Upper lobe of right lung (tissue), 1 donor: ENCODE results near the gene PCDHGA1. TPM values are rescaled to one million over a fixed set of nuclear protein-coding genes. Genes with fewer than 3 reads are reported as not detected.
"Not testable (repeated sequence)": the region's sequence is repeated elsewhere in the genome, so short reads cannot be mapped to it uniquely, and the experiment has no call there.

ENCODE experiments used
- ATAC-seq: fragments of 200-7000 bp; cut with Tn5 transposase; one replicate; pipeline ENCODE4 v1.9.1; 2020; ENCODE audit warnings: mild to moderate bottlenecking, moderate library complexity
- DNase-seq: peaks from one replicate; pipeline ENCODE4 v3.0.0-alpha.2; 2020
- H3K27ac ChIP-seq: fragments of 200-600 bp; one replicate; pipeline ENCODE4 v1.8.0; 2022
- H3K27me3 ChIP-seq: fragments of 200-600 bp; one replicate; pipeline ENCODE4 v1.8.0; 2022; ENCODE audit warnings: mild to moderate bottlenecking
- H3K36me3 ChIP-seq: fragments of 200-600 bp; one replicate; pipeline ENCODE4 v1.8.0; 2022
- H3K4me1 ChIP-seq: fragments of 200-600 bp; one replicate; pipeline ENCODE4 v1.8.0; 2022
- H3K4me3 ChIP-seq: fragments of 200-600 bp; one replicate; pipeline ENCODE4 v1.8.0; 2022; ENCODE audit warnings: mild to moderate bottlenecking
- H3K9me3 ChIP-seq: fragments of 200-600 bp; one replicate; pipeline ENCODE4 v1.8.0; 2022
- intact Hi-C: fragments of 100-400 bp; cut with DNase I; formaldehyde crosslinking; loops from one replicate; pipeline ENCODE4 v1.11.0; 2022
- total RNA-seq: library from RNA; stranded (reverse); fragmentation: NEBNext Ultra II Directional; extraction: Animal tissue kit (Norgen Biotek cat#: 25700); gene quantifications from one replicate; pipeline ENCODE4 v1.2.1, GENCODE V29; 2021
- TF ChIP-seq, protein P1 (sequence below): fragments of 200-600 bp; IDR thresholded peaks from one replicate; pipeline ENCODE4 v1.8.0; 2022; ENCODE audit warnings: antibody characterized with exemption
- donor health status: DM: no; HTN: yes; CAD: no; lungs with severe emphysema.

The PCDHGA1 gene
- total RNA-seq, 1 donor from 2014 or later: 0.46 TPM

DNA sequence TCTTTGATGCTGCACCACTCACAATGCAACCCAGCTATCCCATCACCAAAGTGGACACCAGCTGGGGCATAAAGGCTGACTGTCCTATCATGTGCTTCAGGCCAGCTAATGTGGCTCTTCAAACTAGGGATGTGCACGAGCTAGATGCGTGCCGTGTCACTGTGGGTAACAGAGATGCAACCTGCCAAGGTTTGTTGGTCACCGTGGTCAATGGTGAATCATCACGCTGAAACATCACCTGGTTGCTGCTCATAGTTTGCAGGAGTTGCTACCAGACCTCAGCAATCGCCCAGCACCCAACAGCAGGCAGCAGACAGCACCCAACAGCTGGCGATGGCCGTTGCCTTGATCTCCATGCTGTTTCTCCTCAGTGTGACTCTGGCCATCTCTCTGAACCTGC lies 2.1 kb upstream of the PCDHGA1 start:
- no peak overlapping the region for H3K4me3 ChIP-seq
- no peak for DNase-seq
- TF ChIP-seq, protein P1, sequence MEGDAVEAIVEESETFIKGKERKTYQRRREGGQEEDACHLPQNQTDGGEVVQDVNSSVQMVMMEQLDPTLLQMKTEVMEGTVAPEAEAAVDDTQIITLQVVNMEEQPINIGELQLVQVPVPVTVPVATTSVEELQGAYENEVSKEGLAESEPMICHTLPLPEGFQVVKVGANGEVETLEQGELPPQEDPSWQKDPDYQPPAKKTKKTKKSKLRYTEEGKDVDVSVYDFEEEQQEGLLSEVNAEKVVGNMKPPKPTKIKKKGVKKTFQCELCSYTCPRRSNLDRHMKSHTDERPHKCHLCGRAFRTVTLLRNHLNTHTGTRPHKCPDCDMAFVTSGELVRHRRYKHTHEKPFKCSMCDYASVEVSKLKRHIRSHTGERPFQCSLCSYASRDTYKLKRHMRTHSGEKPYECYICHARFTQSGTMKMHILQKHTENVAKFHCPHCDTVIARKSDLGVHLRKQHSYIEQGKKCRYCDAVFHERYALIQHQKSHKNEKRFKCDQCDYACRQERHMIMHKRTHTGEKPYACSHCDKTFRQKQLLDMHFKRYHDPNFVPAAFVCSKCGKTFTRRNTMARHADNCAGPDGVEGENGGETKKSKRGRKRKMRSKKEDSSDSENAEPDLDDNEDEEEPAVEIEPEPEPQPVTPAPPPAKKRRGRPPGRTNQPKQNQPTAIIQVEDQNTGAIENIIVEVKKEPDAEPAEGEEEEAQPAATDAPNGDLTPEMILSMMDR: no peak
- no peaks in the 10 kb centered on the region for H3K4me1 ChIP-seq
- intact Hi-C loops: no loop called here
- ATAC-seq: no peak
- peaks cover 7% of the 10 kb centered on the region for H3K27me3 ChIP-seq
- H3K27ac ChIP-seq: no peak overlapping the region
- no peaks in the 10 kb centered on the region for H3K9me3 ChIP-seq
- H3K36me3 ChIP-seq: no peaks in the 10 kb centered on the region

DNA sequence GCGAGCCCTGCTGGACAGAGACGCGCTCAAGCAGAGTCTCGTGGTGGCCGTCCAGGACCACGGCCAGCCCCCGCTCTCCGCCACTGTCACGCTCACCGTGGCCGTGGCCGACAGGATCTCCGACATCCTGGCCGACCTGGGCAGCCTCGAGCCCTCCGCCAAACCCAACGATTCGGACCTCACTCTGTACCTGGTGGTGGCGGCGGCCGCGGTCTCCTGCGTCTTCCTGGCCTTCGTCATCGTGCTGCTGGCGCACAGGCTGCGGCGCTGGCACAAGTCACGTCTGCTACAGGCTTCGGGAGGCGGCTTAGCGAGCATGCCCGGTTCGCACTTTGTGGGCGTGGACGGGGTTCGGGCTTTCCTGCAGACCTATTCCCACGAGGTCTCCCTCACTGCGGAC lies 2.3 kb downstream of the PCDHGA1 start:
- ATAC-seq, H3K27ac ChIP-seq, H3K36me3 ChIP-seq, H3K4me3 ChIP-seq, H3K4me1 ChIP-seq, intact Hi-C loops, DNase-seq: not testable (repeated sequence)
- Histone ChIP-seq H3K9me3 (peaks cover 13% of the 10 kb centered on the region), H3K27me3 (peaks cover 16% of the 10 kb centered on the region)

DNA sequence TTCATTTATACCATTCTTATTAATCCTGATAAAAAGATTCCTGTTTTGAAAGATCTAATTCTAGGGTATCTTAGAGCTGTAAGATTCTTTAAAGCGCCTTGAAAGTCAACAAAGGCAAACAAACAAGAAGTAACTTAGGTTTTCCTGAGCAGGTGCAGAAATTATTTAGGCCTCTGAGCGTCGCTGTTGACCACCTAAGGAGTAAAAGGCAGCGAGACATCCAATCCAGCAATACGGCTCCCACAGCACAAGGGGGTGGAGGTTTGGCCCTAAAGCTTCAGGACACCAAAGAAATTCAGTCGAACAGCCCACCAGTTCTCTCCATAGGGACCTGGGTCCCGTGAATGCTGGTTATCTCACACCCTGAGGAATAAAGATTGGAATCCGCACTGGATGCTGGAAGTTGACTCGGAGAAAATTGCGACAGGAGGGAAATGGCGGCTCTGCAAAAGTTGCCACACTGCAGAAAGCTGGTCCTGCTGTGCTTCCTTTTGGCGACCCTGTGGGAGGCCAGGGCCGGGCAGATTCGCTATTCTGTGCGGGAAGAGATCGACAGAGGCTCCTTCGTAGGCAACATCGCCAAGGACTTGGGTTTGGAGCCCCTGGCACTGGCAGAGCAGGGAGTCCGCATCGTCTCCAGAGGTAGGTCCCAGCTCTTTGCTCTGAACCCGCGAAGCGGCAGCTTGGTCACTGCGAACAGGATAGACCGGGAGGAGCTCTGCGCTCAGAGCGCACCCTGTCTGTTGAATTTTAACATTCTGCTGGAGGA lies 8.4 kb downstream of the PCDHGA1 start, which contains the start of gene PCDHGA2:
PCDHGA2 (plus strand) TSS at position 223 of the 769 bp plus-strand sequence.
- DNase-seq (no peak), ATAC-seq (peak; percentile 48)
- Histone ChIP-seq H3K27me3 (peaks cover 6% of the 10 kb centered on the region), H3K9me3 (peaks cover 21% of the 10 kb centered on the region), H3K4me3 (peak within 1 kb of the TSS; percentile 20), H3K27ac (no peak within 1 kb of the TSS), H3K4me1 (no peaks in the 10 kb centered on the region), H3K36me3 (no peaks in the 10 kb centered on the region)
- intact Hi-C loops: no loop called here
- TF ChIP-seq, protein P1: peak; percentile 26

DNA sequence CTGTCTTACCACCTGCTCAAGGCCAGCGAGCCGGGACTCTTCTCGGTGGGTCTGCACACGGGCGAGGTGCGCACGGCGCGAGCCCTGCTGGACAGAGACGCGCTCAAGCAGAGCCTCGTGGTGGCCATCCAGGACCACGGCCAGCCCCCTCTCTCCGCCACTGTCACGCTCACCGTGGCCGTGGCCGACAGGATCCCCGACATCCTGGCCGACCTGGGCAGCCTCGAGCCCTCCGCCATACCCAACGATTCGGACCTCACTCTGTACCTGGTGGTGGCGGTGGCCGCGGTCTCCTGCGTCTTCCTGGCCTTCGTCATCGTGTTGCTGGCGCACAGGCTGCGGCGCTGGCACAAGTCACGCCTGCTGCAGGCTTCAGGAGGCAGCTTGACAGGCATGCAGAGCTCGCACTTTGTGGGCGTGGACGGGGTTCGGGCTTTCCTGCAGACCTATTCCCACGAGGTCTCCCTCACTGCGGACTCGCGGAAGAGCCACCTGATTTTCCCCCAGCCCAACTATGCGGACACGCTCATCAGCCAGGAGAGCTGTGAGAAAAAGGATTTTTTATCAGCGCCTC lies 10.6 kb downstream of the PCDHGA1 start:
- H3K27ac ChIP-seq, intact Hi-C loops, ATAC-seq, H3K4me3 ChIP-seq, DNase-seq, H3K4me1 ChIP-seq, H3K36me3 ChIP-seq, H3K27me3 ChIP-seq: not testable (repeated sequence)
- H3K9me3 ChIP-seq: peaks cover 32% of the 10 kb centered on the region

DNA sequence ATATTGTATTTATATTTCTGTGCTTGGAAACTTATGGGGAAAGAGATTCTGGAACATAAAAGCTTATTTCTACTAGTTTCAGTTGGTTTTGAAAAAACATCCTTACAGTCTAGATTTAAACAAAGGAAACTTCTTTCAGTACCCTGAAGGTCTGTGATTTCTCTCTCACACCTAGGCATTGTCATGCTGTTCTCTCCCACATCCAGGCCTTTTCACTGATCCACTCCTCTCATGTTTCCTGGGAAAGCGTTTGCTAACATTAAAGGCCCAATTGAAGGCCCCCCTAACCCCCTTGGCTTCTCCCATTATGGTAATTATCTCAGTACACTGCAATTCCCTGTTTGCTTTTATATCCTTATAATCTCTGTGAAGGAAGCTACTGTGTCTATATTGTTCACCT lies 12.5 kb downstream of the PCDHGA1 start:
- H3K4me1 ChIP-seq: no peaks in the 10 kb centered on the region
- DNase-seq (no peak), ATAC-seq (no peak)
- no peak overlapping the region for H3K4me3 ChIP-seq
- intact Hi-C loops: no loop called here
- H3K9me3 ChIP-seq: peaks cover 19% of the 10 kb centered on the region
- H3K27ac ChIP-seq: no peak overlapping the region
- H3K36me3 ChIP-seq: no peaks in the 10 kb centered on the region
- H3K27me3 ChIP-seq: peaks cover 6% of the 10 kb centered on the region
- TF ChIP-seq, protein P1: no peak

DNA sequence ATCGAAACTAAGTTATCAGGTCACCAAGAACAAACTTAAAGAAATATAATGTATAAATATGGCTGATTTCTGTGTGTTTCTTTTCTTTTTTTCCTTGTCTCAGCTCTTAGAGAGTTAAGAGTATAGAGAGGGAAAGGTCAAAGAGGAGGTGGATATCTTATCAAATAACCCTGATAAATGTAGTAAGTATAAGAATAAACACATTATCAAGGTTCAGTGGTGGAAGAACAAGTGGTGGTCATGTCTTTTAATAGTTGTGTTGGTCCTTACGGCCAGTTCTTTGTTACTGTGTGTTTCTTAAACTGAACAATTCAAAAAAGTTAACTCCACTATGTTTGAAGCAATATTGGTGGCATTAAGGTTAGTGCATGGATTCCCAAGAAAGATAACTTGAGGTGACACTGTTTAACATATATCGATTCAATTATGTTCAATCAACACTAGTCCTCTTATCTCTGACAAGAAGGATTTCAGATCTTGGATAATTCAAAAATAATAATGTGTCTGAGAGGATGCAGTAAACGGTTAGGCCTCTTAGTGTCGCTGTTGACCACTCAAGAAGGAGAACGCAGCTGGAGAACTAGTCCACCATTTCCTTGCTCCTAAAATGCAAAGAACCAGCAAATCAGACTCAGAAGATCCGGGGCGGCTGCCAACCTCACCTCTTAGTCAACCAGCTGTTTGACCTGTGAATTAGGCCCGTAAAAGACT lies 13.1 kb downstream of the PCDHGA1 start, which contains the start of gene PCDHGA3:
PCDHGA3 (plus strand) TSS at position 588 of the 711 bp plus-strand sequence. CDS start 205 bp downstream, outside the sequence.
- H3K4me3 ChIP-seq: peak within 1 kb of the TSS; percentile 21
- H3K36me3 ChIP-seq: no peaks in the 10 kb centered on the region
- TF ChIP-seq, protein P1: peak; percentile 24
- intact Hi-C loops: no loop called here
- no peak within 1 kb of the TSS for H3K27ac ChIP-seq
- H3K9me3 ChIP-seq: peaks cover 19% of the 10 kb centered on the region
- peaks cover 6% of the 10 kb centered on the region for H3K27me3 ChIP-seq
- H3K4me1 ChIP-seq: no peaks in the 10 kb centered on the region
- no peak for DNase-seq
- no peak for ATAC-seq
